ACHN (cell line): ENCODE measurements around the gene SLIT1.

ENCODE experiments used
- DNase-seq: peaks from one replicate; pipeline ENCODE4 v3.0.0-alpha.2; 2015
- in situ Hi-C: cut with HindIII; loops from 2 replicates; pipeline ENCODE4 v1.10.0; 2017; ENCODE audit warnings: low sequenced_read_pairs, low pct_ligation_motif_present, low pct_unique_long_range_greater_than_20kb

Gene SLIT1

DNA sequence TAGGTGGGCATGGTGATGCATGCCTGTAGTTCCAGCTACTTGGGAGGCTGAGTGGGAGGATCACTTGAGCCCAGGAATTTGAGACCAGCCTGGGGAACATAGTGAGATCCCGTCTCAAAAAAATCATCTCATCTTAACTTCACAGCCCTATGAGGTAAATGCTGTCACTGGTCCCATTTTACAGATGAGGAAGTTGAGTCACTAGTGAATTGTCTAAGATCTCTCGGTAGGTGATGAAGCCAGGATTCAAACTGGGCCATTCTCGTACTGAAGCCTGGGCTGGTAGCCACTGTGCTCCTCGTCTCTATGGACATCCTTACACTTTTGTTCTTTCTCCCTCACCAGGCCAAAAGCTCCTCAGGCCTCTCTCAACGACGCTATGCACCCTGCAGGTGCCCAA lies 6.4 kb downstream of the SLIT1 start:
- in situ Hi-C loops: no loop called here
- no peak for DNase-seq

DNA sequence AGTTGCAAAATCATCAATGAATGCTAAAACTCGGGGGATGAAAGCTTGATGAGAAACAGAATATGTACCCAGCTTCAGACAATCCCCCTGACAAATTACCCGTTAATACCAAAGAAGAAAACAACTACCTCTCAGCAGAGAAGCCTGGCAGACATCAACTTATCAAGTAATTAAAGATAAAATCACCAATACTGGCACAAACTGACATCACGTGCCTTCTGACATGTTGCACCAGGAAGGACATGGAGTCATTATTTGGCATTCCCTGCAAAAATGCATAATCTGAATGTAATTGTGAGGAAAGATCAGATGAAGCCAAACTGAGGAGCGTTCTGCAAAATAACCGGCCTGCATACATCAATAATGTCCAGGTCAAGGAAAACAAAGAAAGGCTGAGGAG lies 7.7 kb downstream of the SLIT1 start:
- no peak for DNase-seq
- in situ Hi-C loops: no loop called here

DNA sequence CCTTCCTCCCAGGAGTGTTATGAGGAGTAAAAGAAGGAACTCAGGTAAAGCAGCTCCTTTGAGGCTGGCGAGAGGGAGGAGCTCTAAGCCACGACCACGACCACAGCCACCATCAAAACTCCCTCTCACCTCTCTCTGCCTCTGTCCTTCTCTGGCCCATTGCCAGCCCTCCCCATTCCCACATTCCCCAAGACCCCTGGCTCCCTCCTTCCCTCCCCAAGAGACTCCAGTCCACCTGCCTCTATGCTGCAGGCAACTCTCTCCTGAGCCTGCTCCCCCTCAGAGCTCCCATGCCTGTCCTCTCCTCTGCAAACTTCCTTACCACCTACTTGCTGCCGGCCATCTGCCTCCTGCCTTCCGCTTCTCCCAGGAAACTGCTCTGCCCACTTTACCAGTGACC lies 9.5 kb downstream of the SLIT1 start:
- DNase-seq: no peak
- in situ Hi-C loops: no loop called here

DNA sequence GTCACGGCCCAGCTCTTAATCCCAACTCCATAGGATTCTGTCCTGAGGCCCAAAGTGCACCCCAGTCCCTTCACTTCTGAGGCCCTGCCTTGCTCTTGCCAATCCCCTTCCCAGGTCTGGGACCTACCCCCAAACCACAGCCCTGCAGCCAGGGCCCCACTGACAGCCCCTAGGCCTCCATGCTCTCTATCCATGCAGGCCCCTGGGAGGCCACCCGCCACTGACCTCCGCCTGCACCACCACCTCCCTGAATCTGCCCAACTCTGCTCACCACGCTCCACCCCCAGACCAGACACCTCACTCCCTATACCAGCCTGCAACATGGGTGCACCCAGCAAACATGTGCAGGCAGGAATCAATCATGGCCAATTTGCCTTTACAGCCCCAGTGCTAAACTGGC lies 10.2 kb downstream of the SLIT1 start:
- in situ Hi-C loops: no loop called here
- no peak for DNase-seq

DNA sequence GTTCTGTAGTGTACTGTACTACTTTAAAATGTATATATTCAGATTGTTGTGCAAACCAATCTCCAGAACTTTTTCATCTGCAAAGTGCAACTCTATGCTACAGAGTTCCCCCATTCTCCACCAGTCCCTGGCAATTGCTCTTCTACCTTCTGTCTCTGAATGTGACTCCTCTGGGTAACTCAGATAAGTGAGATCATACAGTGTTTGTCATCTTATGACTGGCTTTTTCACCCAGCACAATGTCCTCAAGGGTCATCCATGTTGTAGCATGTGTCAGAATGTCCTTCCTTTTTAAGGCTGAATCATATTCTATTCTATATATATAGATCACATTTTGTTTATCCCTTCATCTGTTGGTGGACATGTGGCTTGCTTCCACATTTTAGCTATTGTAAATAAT lies 10.8 kb downstream of the SLIT1 start:
- in situ Hi-C loops: no loop called here

DNA sequence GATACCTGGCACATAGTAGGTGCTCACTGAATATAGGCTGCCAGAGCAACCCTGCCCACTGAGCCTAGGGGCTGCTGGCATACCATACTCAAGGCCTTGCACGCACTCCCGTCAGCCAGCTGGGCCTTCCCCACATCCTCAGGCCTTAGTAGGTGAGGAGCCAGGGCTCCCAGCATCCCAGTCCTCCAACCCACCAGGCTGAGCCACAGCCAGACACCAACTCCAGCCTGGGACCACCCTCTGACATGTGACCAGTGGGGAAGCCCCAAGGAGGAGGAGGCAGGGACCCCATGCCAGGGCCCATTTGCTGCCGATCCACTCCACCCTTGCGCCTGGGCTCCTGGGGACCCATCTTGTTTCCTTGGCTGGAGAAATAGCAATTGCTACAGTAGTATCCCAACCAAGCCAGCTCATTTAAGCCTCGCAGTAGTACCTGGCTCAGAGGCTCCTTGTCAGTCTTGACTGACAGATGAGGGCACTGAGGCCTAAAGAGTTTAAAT lies 11.4 kb downstream of the SLIT1 start:
- in situ Hi-C loops: no loop called here
- no peak for DNase-seq

More for the DNA sequence above, 10.8 kb downstream of the SLIT1 start:
- no peak for DNase-seq

DNA sequence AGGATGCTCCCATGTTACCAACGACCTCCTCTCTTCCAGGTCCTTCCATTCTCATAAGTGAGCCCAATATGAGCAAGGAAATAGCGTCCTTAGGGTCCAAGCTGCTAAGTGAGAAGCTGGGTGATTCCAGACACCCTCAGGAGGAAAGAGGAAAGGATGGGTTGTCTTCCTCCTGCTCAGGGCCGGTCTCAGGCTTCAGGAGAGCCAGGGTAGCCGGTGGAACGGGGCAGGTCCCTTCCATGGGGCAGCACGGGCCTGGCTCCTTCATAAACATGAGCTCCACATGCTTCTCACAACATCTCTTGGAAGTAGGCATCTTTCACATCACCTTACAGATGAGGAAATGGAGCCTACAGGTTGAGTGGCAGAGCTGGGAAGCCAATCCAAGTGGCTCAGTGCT lies 12.7 kb downstream of the SLIT1 start:
- DNase-seq: no peak
- in situ Hi-C loops: no loop called here

DNA sequence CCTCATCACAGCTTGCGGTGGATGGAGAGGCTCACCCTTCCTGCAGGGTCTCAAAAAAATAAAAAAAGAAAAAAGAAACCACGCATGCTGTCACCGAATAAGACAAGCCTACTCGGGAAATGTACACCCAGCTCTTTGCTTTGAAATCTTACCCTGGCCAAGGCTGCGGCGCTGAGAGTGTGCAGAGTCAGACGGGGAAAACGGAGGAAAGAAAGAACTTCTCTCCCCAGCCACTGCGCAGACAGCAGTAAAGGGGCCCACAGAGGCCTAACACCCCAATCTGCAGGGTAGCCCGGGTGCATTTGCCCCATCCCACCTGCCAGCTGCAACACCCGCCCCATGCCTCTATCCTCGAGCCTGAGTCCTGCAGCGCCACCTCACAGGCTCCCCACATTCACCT lies 14.8 kb downstream of the SLIT1 start:
- no peak for DNase-seq
- in situ Hi-C loops: no loop called here

DNA sequence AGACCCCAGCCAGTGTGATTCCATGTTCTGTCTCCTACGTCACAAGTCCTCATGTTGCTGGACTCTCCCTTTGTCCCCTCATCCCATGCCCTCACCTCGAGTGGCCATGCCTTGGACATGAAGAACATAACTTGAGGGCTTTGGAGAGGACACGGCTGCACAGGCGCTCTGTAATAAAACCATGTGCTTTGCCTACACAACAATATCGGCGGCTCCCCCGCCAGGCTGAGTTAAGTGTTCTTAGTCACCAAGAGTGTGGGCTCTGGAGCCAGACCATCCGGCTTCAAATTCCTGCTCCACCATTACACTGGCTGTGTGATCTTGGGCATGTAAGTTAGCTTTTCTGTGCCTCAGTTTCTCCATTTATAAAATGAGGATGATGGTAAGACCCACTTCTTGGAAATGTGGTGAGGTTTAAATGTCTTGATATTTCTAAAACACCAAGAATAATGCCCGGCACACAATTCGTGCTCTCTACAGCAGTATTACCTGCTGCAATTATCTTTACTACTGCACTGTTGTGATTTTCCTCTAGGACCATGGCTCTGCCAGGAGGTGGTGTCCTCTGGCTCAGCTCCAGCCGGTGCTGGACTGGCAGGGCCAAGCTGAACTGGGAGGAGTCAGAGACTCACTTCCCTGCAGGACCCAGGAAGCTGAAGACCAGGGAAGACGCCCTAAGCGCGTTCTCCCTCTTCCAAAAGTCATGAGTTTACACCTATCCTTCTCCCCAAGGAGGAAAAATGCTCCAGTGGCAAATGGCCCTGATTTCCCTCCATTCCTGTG lies 15.7 kb downstream of the SLIT1 start:
- in situ Hi-C loops: no loop called here
- DNase-seq: peak; percentile 17

DNA sequence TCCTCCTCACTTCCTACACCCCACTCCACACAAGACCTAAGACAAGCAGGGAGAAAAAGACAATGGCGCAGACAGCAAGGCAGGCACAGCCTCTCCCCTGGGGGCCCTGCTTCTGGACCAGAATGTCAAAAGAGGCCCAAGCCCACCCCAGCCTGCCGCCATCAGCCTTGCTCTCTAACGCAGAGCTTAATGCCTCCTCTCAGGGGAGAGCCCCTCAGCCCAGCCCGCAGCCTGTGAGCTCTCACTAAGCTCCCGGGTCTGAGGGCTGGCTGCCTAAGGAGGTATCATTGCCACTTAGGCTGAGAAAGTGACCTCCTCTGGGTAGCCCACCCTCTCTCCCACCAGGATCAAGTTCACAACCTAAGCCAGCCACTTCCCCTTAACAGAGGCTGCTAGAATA lies 16.7 kb downstream of the SLIT1 start:
- DNase-seq: no peak
- in situ Hi-C loops: no loop called here

DNA sequence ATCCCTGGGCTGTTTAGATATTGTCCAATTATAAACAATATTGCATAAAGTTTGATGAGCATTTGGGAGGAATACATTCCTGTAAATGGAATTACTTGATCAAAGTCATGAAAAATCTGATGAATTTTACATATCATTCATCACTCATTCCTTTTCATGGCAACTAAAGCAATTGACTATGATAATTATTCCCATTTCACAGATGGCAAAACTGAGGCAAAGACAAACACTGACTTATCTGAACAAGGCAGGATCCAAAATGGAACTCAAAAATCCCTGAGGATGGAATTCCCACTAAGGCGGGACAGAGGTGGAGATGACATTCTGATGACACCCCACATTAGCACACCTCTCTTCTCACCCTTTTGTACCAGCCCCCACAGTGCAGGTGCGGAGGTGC lies 17.1 kb downstream of the SLIT1 start:
- in situ Hi-C loops: no loop called here
- DNase-seq: no peak

DNA sequence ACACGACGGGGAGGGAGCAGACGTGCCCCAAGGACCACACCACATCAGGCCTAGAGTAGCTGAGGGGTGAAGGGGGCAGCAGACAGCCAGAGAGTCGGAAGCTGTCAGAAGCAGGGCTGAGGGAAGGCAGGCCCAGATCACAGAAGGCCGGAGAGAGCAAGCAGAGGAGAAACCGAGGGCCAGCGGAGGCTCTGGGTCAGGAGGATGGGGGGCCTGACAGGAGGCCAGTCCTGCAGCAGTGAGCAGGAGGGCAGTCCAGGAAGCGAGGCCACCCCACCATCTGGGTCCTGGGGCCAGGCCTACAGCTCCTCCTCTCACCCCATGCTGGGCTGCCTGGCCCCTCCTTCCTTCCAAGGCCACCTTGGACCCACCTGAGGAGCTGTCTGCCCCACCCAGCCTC lies 20.3 kb downstream of the SLIT1 start:
- in situ Hi-C loops: no loop called here
- DNase-seq: no peak

DNA sequence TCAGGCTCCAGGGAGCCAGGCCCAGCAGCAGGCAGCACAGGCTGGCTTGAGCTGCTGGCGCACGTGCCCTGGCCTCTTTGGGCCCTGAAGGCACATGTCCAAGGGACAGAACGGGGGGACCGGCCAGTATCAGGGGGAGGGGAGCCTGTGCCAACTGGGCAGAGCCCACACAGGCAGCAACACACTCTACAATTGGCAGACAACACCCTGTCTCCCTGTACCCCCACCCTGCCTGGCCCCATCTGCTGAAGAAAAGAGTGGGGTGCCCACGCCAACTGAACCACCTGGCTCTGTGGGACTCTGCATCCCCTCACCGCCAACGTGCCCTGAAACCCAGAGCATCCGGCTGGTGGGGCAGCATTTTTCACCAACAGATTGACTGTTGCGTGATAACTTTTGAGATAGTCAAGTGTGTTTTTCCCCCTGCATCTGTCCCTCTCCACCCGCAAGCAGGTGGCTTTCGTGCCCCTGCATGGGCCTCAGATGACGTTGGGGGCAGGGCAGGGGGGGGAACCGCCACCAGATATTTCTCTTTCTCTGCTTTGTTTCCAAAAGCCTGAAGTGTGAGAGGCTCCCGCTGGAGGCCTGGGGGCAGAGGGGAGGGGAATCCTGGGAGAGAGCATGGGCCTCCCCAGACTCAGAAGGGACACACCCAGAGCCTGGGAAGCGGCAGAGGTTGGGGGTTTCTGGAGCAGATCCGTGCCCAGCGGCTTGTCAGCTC lies 21.8 kb downstream of the SLIT1 start:
- no peak for DNase-seq
- in situ Hi-C loops: no loop called here

DNA sequence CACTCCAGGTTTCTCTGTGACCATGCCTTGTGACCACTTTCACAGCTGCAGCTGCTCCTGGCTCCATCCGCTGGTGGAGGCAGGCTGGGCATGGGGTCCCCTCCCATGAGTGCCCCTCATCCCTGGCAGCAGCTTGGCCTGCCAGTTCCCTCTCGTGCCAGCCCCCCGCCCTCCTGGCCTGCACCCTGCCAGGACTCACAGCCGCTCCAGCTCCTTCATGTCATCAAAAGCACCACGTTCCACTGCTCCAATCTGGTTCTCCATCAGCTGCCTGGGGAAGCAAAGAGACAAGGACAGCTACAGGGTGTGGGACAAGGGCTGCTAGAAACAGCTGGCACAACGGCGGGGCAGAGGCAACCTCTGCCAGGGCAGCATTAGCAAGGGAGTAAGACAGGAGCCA lies 22.6 kb downstream of the SLIT1 start:
- in situ Hi-C loops: no loop called here

DNA sequence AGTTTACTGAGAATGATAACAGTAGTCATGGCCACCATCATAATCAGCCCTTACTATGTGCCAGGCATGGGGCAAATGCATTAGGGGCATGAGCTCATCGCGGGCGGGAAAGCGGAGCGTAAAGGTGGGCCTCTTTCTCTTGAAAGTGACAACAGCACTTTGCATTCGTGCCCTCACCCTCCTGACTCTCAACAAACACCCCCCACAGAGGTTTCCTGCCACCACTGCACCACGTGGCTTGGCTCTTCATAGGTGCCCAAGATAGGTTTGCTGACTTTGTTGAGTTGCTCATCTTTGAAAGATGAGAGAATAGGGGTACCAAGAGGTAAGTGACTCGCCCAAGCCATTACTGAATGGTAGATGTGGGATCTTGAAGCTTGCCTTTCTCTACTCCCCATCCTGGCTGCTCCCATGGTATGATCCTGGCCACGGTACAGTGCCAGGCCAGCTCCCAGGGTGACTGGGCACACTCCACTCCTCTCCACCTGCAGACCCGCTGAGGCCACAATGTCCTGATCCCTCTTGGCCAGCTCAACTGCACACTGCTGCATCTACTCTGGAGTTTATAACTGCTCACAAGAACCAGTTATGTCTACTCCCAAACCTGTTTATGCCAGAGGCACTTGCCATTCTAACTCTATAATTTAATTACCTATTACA lies 26.0 kb downstream of the SLIT1 start:
- DNase-seq: no peak
- in situ Hi-C loops: no loop called here

More for the DNA sequence above, 22.6 kb downstream of the SLIT1 start:
- DNase-seq: no peak

DNA sequence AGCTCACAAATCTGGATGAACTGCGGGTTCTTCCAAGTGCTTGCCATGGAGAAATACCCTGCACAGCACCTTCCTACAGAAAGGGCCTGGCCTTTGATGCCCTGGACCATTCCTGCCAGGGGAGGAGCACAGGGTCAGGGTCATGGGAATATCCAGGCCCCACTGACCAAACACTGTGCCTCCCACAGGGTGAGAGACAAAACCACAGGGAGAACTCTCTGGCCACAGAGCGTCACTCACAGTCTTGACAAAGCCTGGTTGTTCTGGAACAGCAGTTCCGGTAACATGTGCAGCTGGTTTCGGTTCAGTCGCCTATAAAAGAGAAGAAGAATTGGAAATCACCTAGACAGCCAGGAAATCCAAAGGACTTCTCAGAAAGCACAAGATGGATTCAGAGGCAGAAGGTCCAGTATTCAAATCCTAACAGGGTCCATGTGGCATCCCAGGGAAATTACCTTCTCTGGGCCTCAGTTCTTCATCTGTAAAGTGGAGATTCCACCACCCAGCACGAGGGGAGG lies 28.1 kb downstream of the SLIT1 start:
- no peak for DNase-seq
- in situ Hi-C loops: no loop called here

DNA sequence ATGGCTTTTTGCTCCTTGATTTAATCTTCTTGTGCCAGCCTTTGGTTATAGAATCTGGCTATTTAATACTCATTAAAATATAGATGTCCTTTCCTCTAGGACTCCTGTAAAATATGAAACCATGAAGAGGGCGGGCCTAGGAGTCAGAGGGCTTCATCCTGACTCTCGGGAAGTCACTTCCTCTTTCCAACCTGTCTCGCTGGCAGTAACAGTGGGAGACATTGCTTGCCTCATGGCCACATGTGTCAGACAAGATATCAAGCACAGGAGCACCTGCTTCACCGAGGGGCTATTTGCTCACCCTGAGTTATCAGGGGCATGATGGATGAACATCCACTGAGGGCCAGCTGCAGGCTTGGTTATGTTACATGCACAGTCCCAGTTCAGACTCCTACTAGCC lies 31.0 kb downstream of the SLIT1 start:
- DNase-seq: no peak
- in situ Hi-C loops: no loop called here

DNA sequence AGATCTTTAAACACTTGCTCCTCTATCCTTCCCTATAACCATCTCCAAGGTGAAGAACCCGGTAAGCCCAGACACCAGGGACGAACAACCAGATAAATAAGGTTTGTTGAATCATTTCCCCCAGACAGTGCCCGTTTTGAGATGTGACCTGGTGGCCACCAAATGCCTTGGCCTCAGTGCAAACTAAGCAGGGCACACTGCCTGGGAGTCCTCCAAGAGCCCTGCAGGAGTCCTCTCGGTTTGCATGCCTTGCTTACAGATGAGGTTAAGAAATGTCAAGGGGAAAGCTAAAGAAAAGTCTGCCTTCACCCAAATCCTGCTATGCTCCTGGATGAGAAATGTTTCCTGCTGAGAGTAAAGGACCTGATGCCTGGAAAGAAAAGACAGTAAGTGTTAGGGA lies 31.6 kb downstream of the SLIT1 start:
- in situ Hi-C loops: no loop called here
- no peak for DNase-seq

DNA sequence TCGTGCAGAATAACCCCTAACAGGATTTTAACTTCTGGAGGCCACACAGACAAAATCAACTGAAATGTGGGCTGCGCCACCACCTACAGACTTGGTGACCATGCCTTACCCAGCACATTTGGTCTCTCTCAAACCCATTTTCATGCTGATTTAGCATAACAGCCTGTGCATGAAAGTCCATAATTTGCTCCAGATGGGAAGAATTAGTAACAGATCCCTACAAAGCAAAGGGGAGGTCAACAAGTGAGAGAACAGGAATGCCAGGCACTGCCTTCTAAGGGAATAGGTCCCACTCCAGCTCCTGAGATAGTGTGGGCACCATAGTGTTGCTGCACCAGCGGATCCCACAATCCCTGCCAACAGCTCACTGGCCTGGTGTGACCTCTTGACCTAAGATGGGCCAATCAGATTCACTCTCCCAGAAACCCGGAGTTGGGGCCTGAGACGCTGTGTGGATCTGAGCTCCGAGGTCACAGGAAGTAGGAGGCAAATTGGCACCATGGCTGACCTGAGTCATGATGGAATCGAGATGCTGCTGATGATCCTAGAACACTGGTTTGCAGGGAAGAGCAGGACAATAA lies 32.4 kb downstream of the SLIT1 start:
- in situ Hi-C loops: no loop called here
- DNase-seq: no peak
